Thoracic aorta (tissue), 2 donors: Measurements from ENCODE around the gene N4BP2. TPM values are rescaled to one million over a fixed set of nuclear protein-coding genes. Genes with fewer than 3 reads are reported as not detected.
"Not testable (repeated sequence)": the region's sequence is repeated elsewhere in the genome, so short reads cannot be mapped to it uniquely, and the experiment has no call there.

Experiments used
- ATAC-seq: fragments of 150-250 bp; one replicate; pipeline ENCODE4 v1.8.0; 2017; ENCODE audit warnings: low read depth; ENCODE audit not compliant: insufficient number of reproducible peaks, low FRiP score
- DNase-seq: peaks from one replicate; pipeline ENCODE4 v3.0.0-alpha.2; 2020; ENCODE audit warnings: low spot score
- H3K27ac ChIP-seq, 2 donors: fragments of 200-600 bp; sonication (generic); 1 replicate in 1 of 2; 2 replicates in 1 of 2; pipeline ENCODE4 v1.5.1; 2016; ENCODE audit warnings: mild to moderate bottlenecking in 2 of 2, moderate library complexity in 2 of 2
- H3K27me3 ChIP-seq: fragments of 200-600 bp; sonication (generic); replicated peaks from 2 replicates; pipeline ENCODE4 v1.6.0; 2016; ENCODE audit warnings: mild to moderate bottlenecking; ENCODE audit not compliant: insufficient read depth
- H3K36me3 ChIP-seq: fragments of 200-600 bp; sonication (generic); one replicate; pipeline ENCODE4 v1.5.1; 2016
- H3K4me1 ChIP-seq, 2 donors: fragments of 200-600 bp; sonication (generic); 1 replicate in 1 of 2; 2 replicates in 1 of 2; pipeline versions ENCODE4 v1.5.1 to v1.6.0; 2016; ENCODE audit warnings: low read depth in 2 of 2, mild to moderate bottlenecking in 1 of 2; ENCODE audit not compliant: control insufficient read depth in 1 of 2
- H3K4me3 ChIP-seq: fragments of 200-600 bp; sonication (generic); 2 replicates; pipeline ENCODE4 v1.5.1; 2016; ENCODE audit warnings: mild to moderate bottlenecking
- H3K9me3 ChIP-seq: fragments of 200-600 bp; sonication (generic); 2 replicates; pipeline ENCODE4 v1.5.1; 2016
- CTCF ChIP-seq: fragments of 200-600 bp; sonication (generic); IDR thresholded peaks from one replicate; pipeline ENCODE4 v1.5.1; 2019; ENCODE audit warnings: antibody characterized with exemption
- total RNA-seq, 2 donors: library from RNA; depleted of rRNA; stranded (reverse); fragments of >200 nt; gene quantifications; one replicate each; pipeline versions ENCODE4 v1.1.0 to v1.2.3, GENCODE V29; 2016

The N4BP2 gene
- total RNA-seq, 2 donors from 2014 or later, result 5.4 to 10.9 TPM

GRCh38 chr4:40140196-40140595 lies 83.5 kb downstream of the N4BP2 start:
- Histone ChIP-seq H3K27me3 (no peaks in the 10 kb centered on the region), H3K27ac (no peak overlapping the region), H3K4me1 (no peaks in the 10 kb centered on the region), H3K36me3 (peaks cover 6% of the 10 kb centered on the region), H3K9me3 (no peaks in the 10 kb centered on the region), H3K4me3 (no peak overlapping the region)
- no peak for TF ChIP-seq CTCF
- DNase-seq (no peak), ATAC-seq (no peak)

GRCh38 chr4:40140597-40140996 lies 83.9 kb downstream of the N4BP2 start:
- H3K27me3 ChIP-seq, H3K4me3 ChIP-seq, ATAC-seq, H3K4me1 ChIP-seq, H3K36me3 ChIP-seq, H3K27ac ChIP-seq, DNase-seq, H3K9me3 ChIP-seq: not testable (repeated sequence)

- DNase-seq (no peak), ATAC-seq (no peak)
- no peaks in the 10 kb centered on the region for H3K9me3 ChIP-seq
- no peak overlapping the region for H3K4me3 ChIP-seq
- H3K27me3 ChIP-seq, result no peaks in the 10 kb centered on the region
- no peak for TF ChIP-seq CTCF
- H3K4me1 ChIP-seq, result no peaks in the 10 kb centered on the region
- H3K27ac ChIP-seq, result no peak overlapping the region
- peaks cover 2% of the 10 kb centered on the region for H3K36me3 ChIP-seq
These were observed 87.4 kb downstream of the N4BP2 start for GRCh38 chr4:40143926-40144508.

GRCh38 chr4:40144716-40145115 lies 88.1 kb downstream of the N4BP2 start:
- H3K9me3 ChIP-seq, result no peaks in the 10 kb centered on the region
- TF ChIP-seq CTCF, result no peak
- H3K4me1 ChIP-seq, result no peaks in the 10 kb centered on the region
- peaks cover 2% of the 10 kb centered on the region for H3K36me3 ChIP-seq
- ATAC-seq (no peak), DNase-seq (no peak)
- H3K27me3 ChIP-seq, result no peaks in the 10 kb centered on the region
- no peak overlapping the region for H3K4me3 ChIP-seq
- H3K27ac ChIP-seq, result no peak overlapping the region

GRCh38 chr4:40147490-40147889 lies 90.8 kb downstream of the N4BP2 start:
- H3K9me3 ChIP-seq, result not testable (repeated sequence)

GRCh38 chr4:40149960-40150385 lies 93.3 kb downstream of the N4BP2 start:
- H3K4me1 ChIP-seq, result no peaks in the 10 kb centered on the region
- H3K36me3 ChIP-seq, result no peaks in the 10 kb centered on the region
- no peaks in the 10 kb centered on the region for H3K27me3 ChIP-seq
- TF ChIP-seq CTCF, result peak; percentile 76
- no peaks in the 10 kb centered on the region for H3K9me3 ChIP-seq
- DNase-seq, result peak; percentile 6
- H3K27ac ChIP-seq, result no peak overlapping the region
- ATAC-seq, result no peak
- H3K4me3 ChIP-seq, result no peak overlapping the region

More at GRCh38 chr4:40147490-40147889, 90.8 kb downstream of the N4BP2 start:
- not testable (repeated sequence) for H3K27me3 ChIP-seq, H3K4me1 ChIP-seq, H3K36me3 ChIP-seq, DNase-seq, ATAC-seq, H3K4me3 ChIP-seq, H3K27ac ChIP-seq
